HCT116 (cell line): ENCODE measurements around the gene MYO1B. TPM values are rescaled to one million over a fixed set of nuclear protein-coding genes. Genes with fewer than 3 reads are reported as not detected.

Source experiments
- ATAC-seq: fragments of 200-7000 bp; cut with Tn5 transposase; 2 replicates; pipeline ENCODE4 v1.9.1; 2020; ENCODE audit warnings: mild to moderate bottlenecking, moderate library complexity
- BruUV-seq: library from RNA; stranded (reverse); fragments of 400-500 nt; replicated peaks from 2 replicates; lab custom pipeline; 2021; lab: Mats Ljungman, UMichigan
- CTCF ChIA-PET: fragments of 300-600 bp; sonication (Branson Sonifier 250); formaldehyde crosslinking; loops from one replicate; lab custom pipeline; 2021; ENCODE audit warnings: antibody characterized with exemption; lab: Charles Lee
- POLR2A ChIA-PET: fragments of 300-600, 350-600 bp; sonication (Branson Sonifier 250); formaldehyde crosslinking; loops from one replicate; lab custom pipeline; 2021; ENCODE audit warnings: antibody characterized with exemption; lab: Charles Lee
- RAD21 ChIA-PET, 2 experiments: fragments of 300-600 bp; sonication (Branson Sonifier 250); formaldehyde crosslinking; loops; one replicate each; lab custom pipeline; 2023; ENCODE audit warnings: low total read pairs in 2 of 2; ENCODE audit not compliant: uncharacterized antibody in 2 of 2, unreplicated experiment in 2 of 2, low non-redundant PET in 1 of 2; lab: Charles Lee
- DNase-seq: peaks from one replicate; pipeline ENCODE4 v3.0.0-alpha.2; 2010; ENCODE audit warnings: low read depth, low spot score
- H2AFZ ChIP-seq: fragments of 200-600 bp; shearing (Covaris generic), sonication (generic); 2 replicates; pipeline ENCODE4 v1.6.1; 2017; ENCODE audit warnings: low read depth, mixed run types, mixed read lengths, antibody characterized with exemption, low read length; ENCODE audit not compliant: poor library complexity, severe bottlenecking
- H3K27ac ChIP-seq: 2 replicates; pipeline ENCODE4 v1.5.1; 2012; ENCODE audit warnings: low read depth, low read length
- H3K27me3 ChIP-seq: fragments of 200-600 bp; sonication (generic); 2 replicates; pipeline ENCODE4 v1.6.1; 2016; ENCODE audit warnings: mixed run types, low read length, mixed read lengths; ENCODE audit not compliant: insufficient read depth
- H3K36me3 ChIP-seq, 2 experiments: fragments of 200-500 bp in 1 of 2; fragments of 200-600 bp in 1 of 2; sonication (Bioruptor generic) in 1 of 2; sonication (generic) in 1 of 2; 2 replicates each; pipeline versions ENCODE4 v1.5.1 to v1.6.1; 2014 to 2016; ENCODE audit warnings: low read length in 2 of 2, inconsistent platforms in 1 of 2, mixed read lengths in 1 of 2, mixed run types in 1 of 2; ENCODE audit not compliant: insufficient read depth in 2 of 2, control insufficient read depth in 1 of 2
- H3K4me1 ChIP-seq, 2 experiments: fragments of 200-600 bp in 1 of 2; sonication (generic) in 1 of 2; 2 replicates each; pipeline versions ENCODE4 v1.5.1 to v1.6.1; 2012 to 2017; ENCODE audit warnings: low read length in 2 of 2, inconsistent platforms in 1 of 2, mild to moderate bottlenecking in 1 of 2, mixed read lengths in 1 of 2, mixed run types in 1 of 2, moderate library complexity in 1 of 2; ENCODE audit not compliant: insufficient read depth in 2 of 2, control insufficient read depth in 1 of 2
- H3K4me2 ChIP-seq: fragments of 200-600 bp; sonication (generic); 2 replicates; pipeline ENCODE4 v1.6.1; 2017; ENCODE audit warnings: mixed run types, low read length, mixed read lengths
- H3K4me3 ChIP-seq, 2 experiments: fragments of 200-600 bp in 1 of 2; sonication (generic) in 1 of 2; replicated peaks in 1 of 2; 2 replicates each; pipeline ENCODE4 v1.5.1; 2011 to 2016; ENCODE audit warnings: low read length in 2 of 2, control low read depth in 1 of 2, low read depth in 1 of 2, mild to moderate bottlenecking in 1 of 2, mixed read lengths in 1 of 2, mixed run types in 1 of 2
- H3K79me2 ChIP-seq: fragments of 200-600 bp; sonication (generic); 2 replicates; pipeline ENCODE4 v1.6.1; 2017; ENCODE audit warnings: mild to moderate bottlenecking, mixed run types, low read length, moderate library complexity, mixed read lengths; ENCODE audit not compliant: insufficient read depth
- H3K9ac ChIP-seq: fragments of 200-600 bp; sonication (generic); 2 replicates; pipeline ENCODE4 v1.6.1; 2016; ENCODE audit warnings: low read length, mixed read lengths
- H3K9me2 ChIP-seq: fragments of 200-600 bp; sonication (generic), shearing (Covaris generic); 2 replicates; pipeline ENCODE4 v1.6.1; 2017; ENCODE audit warnings: mixed run types, mild to moderate bottlenecking, moderate library complexity; ENCODE audit not compliant: insufficient read depth
- H3K9me3 ChIP-seq, 2 experiments: fragments of 200-500 bp in 1 of 2; fragments of 200-600 bp in 1 of 2; sonication (Bioruptor generic) in 1 of 2; sonication (generic) in 1 of 2; 2 replicates each; pipeline ENCODE4 v1.6.1; 2014 to 2017; ENCODE audit warnings: low read length in 2 of 2, mixed read lengths in 2 of 2, inconsistent platforms in 1 of 2, low read depth in 1 of 2, mild to moderate bottlenecking in 1 of 2, mixed run types in 1 of 2, moderate library complexity in 1 of 2; ENCODE audit not compliant: control insufficient read depth in 1 of 2, insufficient read depth in 1 of 2
- H4K20me1 ChIP-seq: fragments of 200-600 bp; sonication (generic), shearing (Covaris generic); 2 replicates; pipeline ENCODE4 v1.6.1; 2017; ENCODE audit warnings: mixed run types, mild to moderate bottlenecking, moderate library complexity; ENCODE audit not compliant: insufficient read depth
- JUND ChIP-seq: IDR thresholded peaks from 2 replicates; pipeline ENCODE4 v1.6.1; 2012
- MAX ChIP-seq: IDR thresholded peaks from 2 replicates; pipeline ENCODE4 v1.6.1; 2012
- POLR2A ChIP-seq: IDR thresholded peaks from 2 replicates; pipeline ENCODE4 v1.7.0; 2011; ENCODE audit warnings: borderline replicate concordance; ENCODE audit not compliant: insufficient read depth, insufficient read length; ENCODE audit errors: extremely low read depth
- POLR2AphosphoS5 ChIP-seq: IDR thresholded peaks from 2 replicates; pipeline ENCODE4 v1.6.1; 2011; ENCODE audit warnings: mild to moderate bottlenecking, low read depth, low read length, moderate library complexity
- ZFX ChIP-seq: fragments of 450-650 bp; IDR thresholded peaks from 2 replicates; pipeline ENCODE4 v1.6.1; 2017
- ZNF274 ChIP-seq: fragments of 200-500 bp; sonication (Bioruptor generic); IDR thresholded peaks from 2 replicates; pipeline ENCODE4 v1.6.1; 2014; ENCODE audit warnings: mild to moderate bottlenecking, low read depth, low read length, inconsistent platforms
- intact Hi-C: fragments of 100-400 bp; cut with micrococcal nuclease; formaldehyde crosslinking; loops from 2 replicates; pipeline ENCODE4 v1.10.0; 2022
- total RNA-seq: library from RNA; stranded (reverse); gene quantifications from one replicate; pipeline ENCODE4 v1.2.1, GENCODE V29; 2021; ENCODE audit not compliant: unreplicated experiment

MYO1B gene
- total RNA-seq, 1 experiment from 2014 or later: 51.7 TPM

GRCh38 chr2:191215666-191216065 lies 29.5 kb upstream of the MYO1B start:
- H4K20me1 ChIP-seq: no peaks in the 10 kb centered on the region
- no peaks in the 10 kb centered on the region for H3K79me2 ChIP-seq
- RAD21 ChIA-PET: no interaction called here
- POLR2A ChIA-PET: no interaction called here
- ATAC-seq: no peak
- H3K9me2 ChIP-seq: no peaks in the 10 kb centered on the region
- CTCF ChIA-PET: interaction anchor here (1.2 kb wide), 1 partner anchor 163 kb away, joined by 5 read pairs; no protein-coding TSS in a partner anchor
- TF ChIP-seq POLR2A (no peak), POLR2AphosphoS5 (no peak), ZNF274 (no peak), ZFX (no peak)
- H3K27ac ChIP-seq: no peak overlapping the region
- H3K27me3 ChIP-seq: no peaks in the 10 kb centered on the region
- no peak overlapping the region for H3K4me2 ChIP-seq
- 0 out of 4 replicates have a peak, but pooled peaks cover 0 to 7% of the 10 kb centered on the region in 2 experiments for H3K9me3 ChIP-seq
- no peak overlapping the region for H2AFZ ChIP-seq
- H3K36me3 ChIP-seq: no peaks in the 10 kb centered on the region
- no peak overlapping the region for H3K9ac ChIP-seq
- no TSS peak for BruUV-seq
- H3K4me1 ChIP-seq: peaks cover 10 to 27% of the 10 kb centered on the region in 2 experiments; a peak in 3 of 4 replicates
- intact Hi-C loops: loop anchor here (5.0 kb wide), 1 partner anchor 48 kb away; no protein-coding TSS in a partner anchor
- no peak overlapping the region for H3K4me3 ChIP-seq
- no peak for DNase-seq

GRCh38 chr2:191217580-191217979 lies 27.6 kb upstream of the MYO1B start:
- ATAC-seq (peak; percentile 67), DNase-seq (no peak)
- Histone ChIP-seq H3K27me3 (no peaks in the 10 kb centered on the region), H2AFZ (peak overlapping the region; percentile 84), H3K4me3 (no peak overlapping the region), H3K4me2 (peak overlapping the region; percentile 39), H4K20me1 (no peaks in the 10 kb centered on the region), H3K9me2 (no peaks in the 10 kb centered on the region), H3K36me3 (no peaks in the 10 kb centered on the region), H3K9me3 (no peaks in the 10 kb centered on the region), H3K4me1 (peaks cover 10 to 27% of the 10 kb centered on the region in 2 experiments; a peak in 3 of 4 replicates), H3K9ac (0 out of 2 replicates have a peak overlapping the region, but pooled peaks have one; percentile 11), H3K27ac (no peak overlapping the region), H3K79me2 (no peaks in the 10 kb centered on the region)
- POLR2A ChIA-PET: no interaction called here
- CTCF ChIA-PET: interaction anchor here (0.7 to 3.6 kb wide), 25 partner anchors 9 to 337 kb away, joined by 3 to 27 read pairs (median 4); no protein-coding TSS in a partner anchor
- no TSS peak for BruUV-seq
- intact Hi-C loops: loop anchor here (5.0 kb wide), 1 partner anchor 50 kb away; no protein-coding TSS in a partner anchor
- TF ChIP-seq MAX (no peak), ZNF274 (no peak), JUND (peak; percentile 24; the same call in 1 of the 2 replicates)
- RAD21 ChIA-PET: interaction anchor here (1.0 to 1.5 kb wide), 2 partner anchors 304 kb away, joined by 3 to 4 read pairs; no protein-coding TSS in a partner anchor
